Thoracic aorta (tissue), 2 donors: ENCODE results near the gene FHIP1B. TPM values are rescaled to one million over a fixed set of nuclear protein-coding genes. Genes with fewer than 3 reads are reported as not detected.

ENCODE experiments used
- ATAC-seq: fragments of 150-250 bp; one replicate; pipeline ENCODE4 v1.8.0; 2017; ENCODE audit warnings: low read depth; ENCODE audit not compliant: insufficient number of reproducible peaks, low FRiP score
- DNase-seq: peaks from one replicate; pipeline ENCODE4 v3.0.0-alpha.2; 2020; ENCODE audit warnings: low spot score
- H3K27ac ChIP-seq, 2 donors: fragments of 200-600 bp; sonication (generic); 1 replicate in 1 of 2; 2 replicates in 1 of 2; pipeline ENCODE4 v1.5.1; 2016; ENCODE audit warnings: mild to moderate bottlenecking in 2 of 2, moderate library complexity in 2 of 2
- H3K27me3 ChIP-seq: fragments of 200-600 bp; sonication (generic); replicated peaks from 2 replicates; pipeline ENCODE4 v1.6.0; 2016; ENCODE audit warnings: mild to moderate bottlenecking; ENCODE audit not compliant: insufficient read depth
- H3K36me3 ChIP-seq: fragments of 200-600 bp; sonication (generic); one replicate; pipeline ENCODE4 v1.5.1; 2016
- H3K4me1 ChIP-seq, 2 donors: fragments of 200-600 bp; sonication (generic); 1 replicate in 1 of 2; 2 replicates in 1 of 2; pipeline versions ENCODE4 v1.5.1 to v1.6.0; 2016; ENCODE audit warnings: low read depth in 2 of 2, mild to moderate bottlenecking in 1 of 2; ENCODE audit not compliant: control insufficient read depth in 1 of 2
- H3K4me3 ChIP-seq: fragments of 200-600 bp; sonication (generic); 2 replicates; pipeline ENCODE4 v1.5.1; 2016; ENCODE audit warnings: mild to moderate bottlenecking
- H3K9me3 ChIP-seq: fragments of 200-600 bp; sonication (generic); 2 replicates; pipeline ENCODE4 v1.5.1; 2016
- total RNA-seq, 2 donors: library from RNA; depleted of rRNA; stranded (reverse); fragments of >200 nt; gene quantifications; one replicate each; pipeline versions ENCODE4 v1.1.0 to v1.2.3, GENCODE V29; 2016
- TF ChIP-seq, protein P1 (sequence below): fragments of 200-600 bp; sonication (generic); IDR thresholded peaks from one replicate; pipeline ENCODE4 v1.5.1; 2019; ENCODE audit warnings: antibody characterized with exemption

FHIP1B gene
- total RNA-seq, 2 donors from 2014 or later = 53.4 to 63.2 TPM

DNA sequence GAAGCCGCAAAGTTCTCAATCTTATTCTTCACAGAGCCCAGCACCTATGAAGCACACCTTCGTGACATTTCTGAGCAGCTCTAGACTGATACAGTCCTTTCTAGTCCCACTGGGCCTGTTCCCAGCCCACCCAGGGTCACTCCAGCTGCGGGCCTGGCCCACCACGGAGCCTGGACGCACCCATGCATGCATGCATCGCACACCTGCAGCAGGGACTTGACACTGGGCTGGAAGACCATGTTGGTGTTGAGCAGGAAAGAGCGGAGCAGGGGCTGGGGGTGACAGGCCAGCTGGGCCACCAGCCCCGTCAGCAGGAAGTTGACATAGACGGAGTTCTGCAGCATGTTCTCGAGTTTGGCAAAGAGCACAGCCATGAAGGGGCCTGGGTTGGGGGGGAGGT lies 19.9 kb downstream of the FHIP1B start:
- no peak for DNase-seq
- H3K4me3 ChIP-seq = no peak overlapping the region
- TF ChIP-seq, protein P1, sequence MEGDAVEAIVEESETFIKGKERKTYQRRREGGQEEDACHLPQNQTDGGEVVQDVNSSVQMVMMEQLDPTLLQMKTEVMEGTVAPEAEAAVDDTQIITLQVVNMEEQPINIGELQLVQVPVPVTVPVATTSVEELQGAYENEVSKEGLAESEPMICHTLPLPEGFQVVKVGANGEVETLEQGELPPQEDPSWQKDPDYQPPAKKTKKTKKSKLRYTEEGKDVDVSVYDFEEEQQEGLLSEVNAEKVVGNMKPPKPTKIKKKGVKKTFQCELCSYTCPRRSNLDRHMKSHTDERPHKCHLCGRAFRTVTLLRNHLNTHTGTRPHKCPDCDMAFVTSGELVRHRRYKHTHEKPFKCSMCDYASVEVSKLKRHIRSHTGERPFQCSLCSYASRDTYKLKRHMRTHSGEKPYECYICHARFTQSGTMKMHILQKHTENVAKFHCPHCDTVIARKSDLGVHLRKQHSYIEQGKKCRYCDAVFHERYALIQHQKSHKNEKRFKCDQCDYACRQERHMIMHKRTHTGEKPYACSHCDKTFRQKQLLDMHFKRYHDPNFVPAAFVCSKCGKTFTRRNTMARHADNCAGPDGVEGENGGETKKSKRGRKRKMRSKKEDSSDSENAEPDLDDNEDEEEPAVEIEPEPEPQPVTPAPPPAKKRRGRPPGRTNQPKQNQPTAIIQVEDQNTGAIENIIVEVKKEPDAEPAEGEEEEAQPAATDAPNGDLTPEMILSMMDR = no peak
- H3K36me3 ChIP-seq = peaks cover 57% of the 10 kb centered on the region
- no peak for ATAC-seq
- no peaks in the 10 kb centered on the region for H3K27me3 ChIP-seq
- H3K9me3 ChIP-seq = no peaks in the 10 kb centered on the region
- no peaks in the 10 kb centered on the region for H3K4me1 ChIP-seq
- no peak overlapping the region for H3K27ac ChIP-seq

DNA sequence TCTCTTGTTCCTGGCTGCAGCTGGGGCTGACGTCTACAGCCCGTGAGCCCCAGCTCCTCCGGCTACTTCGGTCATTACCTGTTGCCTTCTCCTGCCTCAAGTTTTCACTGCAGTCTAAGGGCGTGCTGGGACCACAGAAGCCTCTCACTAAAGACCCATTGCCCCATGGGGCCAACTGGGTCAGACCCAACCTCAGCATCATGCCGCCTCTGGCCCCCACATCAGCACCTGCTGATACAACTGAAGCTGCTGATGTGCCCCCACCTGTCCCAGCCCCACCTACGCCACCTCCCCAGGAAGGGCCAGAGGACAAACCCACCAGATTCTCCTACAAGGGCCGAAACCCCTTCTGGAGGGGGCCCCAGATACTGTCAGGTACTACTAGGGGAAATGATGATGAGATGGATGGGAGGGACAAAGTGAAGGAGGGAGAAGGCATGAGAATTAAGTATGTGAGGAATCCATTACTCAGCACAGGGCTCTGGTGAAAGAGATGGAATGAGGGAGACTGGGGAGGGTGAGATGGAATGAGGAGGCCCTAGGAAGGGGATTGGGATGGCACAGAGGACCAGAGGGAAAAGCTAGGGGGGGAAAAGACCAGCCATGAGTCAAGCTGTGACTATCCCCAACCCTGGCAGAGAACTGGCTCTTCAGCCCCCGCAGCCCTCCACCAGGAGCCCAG lies 24.0 kb downstream of the FHIP1B start:
- Histone ChIP-seq H3K9me3 (no peaks in the 10 kb centered on the region), H3K36me3 (peaks cover 32% of the 10 kb centered on the region), H3K4me1 (no peaks in the 10 kb centered on the region), H3K27ac (no peak overlapping the region), H3K27me3 (no peaks in the 10 kb centered on the region), H3K4me3 (no peak overlapping the region)
- DNase-seq (no peak), ATAC-seq (no peak)
- TF ChIP-seq, protein P1 = no peak

DNA sequence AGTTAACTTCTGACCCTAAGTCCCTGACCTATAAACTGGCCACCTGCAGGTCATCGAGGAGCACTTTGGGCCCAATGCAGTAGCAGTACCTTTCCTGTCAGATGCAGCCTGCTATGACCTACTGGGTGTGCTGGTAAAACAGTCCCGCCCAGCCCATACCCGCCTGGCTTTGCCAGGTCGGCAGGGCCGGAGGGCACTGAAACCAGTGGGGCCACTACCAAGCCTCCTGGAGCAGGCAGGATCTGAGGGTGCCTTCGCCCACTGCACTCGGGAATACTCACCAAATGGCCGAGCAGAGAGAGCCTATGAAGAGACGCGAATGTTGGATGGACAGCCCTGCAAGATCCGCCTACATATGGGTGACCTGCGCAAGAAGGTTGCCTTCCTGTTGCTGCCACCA lies 24.6 kb downstream of the FHIP1B start:
- Histone ChIP-seq H3K4me1 (no peaks in the 10 kb centered on the region), H3K9me3 (no peaks in the 10 kb centered on the region), H3K27me3 (no peaks in the 10 kb centered on the region), H3K4me3 (no peak overlapping the region), H3K27ac (no peak overlapping the region), H3K36me3 (peaks cover 31% of the 10 kb centered on the region)
- DNase-seq (no peak), ATAC-seq (no peak)
- TF ChIP-seq, protein P1 = no peak

DNA sequence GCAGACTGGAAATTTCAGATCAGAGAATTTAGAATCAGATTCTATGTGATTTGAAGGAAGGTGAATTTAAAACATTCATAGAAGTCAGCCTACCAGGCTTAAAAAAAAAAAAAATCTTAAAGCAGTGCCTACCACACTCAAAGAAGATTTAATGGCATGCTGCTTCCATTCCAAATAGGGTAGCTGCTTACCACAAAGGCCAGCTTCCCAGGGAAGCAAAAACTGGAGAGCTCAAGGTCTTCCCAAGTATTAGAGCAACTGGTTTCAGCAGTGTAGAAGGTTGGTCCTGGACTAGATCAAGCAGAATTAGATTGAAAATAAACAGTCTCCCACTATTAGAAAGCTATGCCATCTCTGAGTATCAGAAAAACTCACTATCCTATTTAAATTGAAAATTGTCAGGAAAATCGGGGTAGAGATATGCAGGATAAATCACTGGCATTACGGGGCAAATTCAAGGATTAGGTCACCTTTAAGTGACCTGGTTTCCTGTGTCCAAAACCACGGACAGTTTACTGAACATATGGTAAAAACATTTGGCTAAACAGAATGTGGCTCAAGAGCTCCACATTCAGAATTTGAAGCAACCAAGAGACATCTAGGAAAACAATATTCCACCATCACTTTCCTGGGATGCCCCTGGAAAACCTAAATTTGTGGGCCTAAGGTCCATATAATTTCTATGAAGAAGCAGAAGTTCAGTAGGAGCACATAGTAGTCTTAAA lies 27.8 kb downstream of the FHIP1B start:
- no peak overlapping the region for H3K27ac ChIP-seq

DNA sequence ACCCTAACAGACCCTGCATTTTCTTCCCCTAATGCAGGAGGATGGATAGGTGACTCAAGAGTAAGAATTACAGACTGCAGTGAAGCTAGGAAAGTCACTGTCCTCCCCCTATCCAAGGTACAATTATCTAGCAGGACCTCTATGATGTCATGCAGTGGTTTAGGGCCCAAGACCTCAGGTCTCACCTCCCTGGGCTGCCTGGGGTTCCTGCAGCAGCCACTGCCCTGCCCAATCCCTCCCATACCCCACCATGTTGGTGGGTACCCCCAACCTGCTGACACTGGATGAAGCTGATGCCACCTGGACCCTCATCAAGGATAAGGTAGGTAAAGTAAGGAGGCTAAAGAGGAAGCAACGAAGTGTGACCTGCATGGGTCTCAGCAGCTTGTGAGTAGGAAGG lies 29.1 kb downstream of the FHIP1B start, which contains the start of gene C11orf42:
C11orf42 (plus strand) TSS at position 192 of the 400 bp plus-strand sequence; CDS start at position 251, 59 bp downstream.
- Histone ChIP-seq H3K4me1 (no peaks in the 10 kb centered on the region), H3K36me3 (peaks cover 9% of the 10 kb centered on the region), H3K27ac (no peak within 1 kb of the TSS), H3K27me3 (no peaks in the 10 kb centered on the region), H3K9me3 (no peaks in the 10 kb centered on the region), H3K4me3 (no peak within 1 kb of the TSS)
- DNase-seq (no peak), ATAC-seq (no peak)
- TF ChIP-seq, protein P1 = no peak

More for the DNA sequence above, 27.8 kb downstream of the FHIP1B start:
- ATAC-seq (no peak), DNase-seq (no peak)
- Histone ChIP-seq H3K27me3 (no peaks in the 10 kb centered on the region), H3K4me1 (no peaks in the 10 kb centered on the region), H3K4me3 (no peak overlapping the region), H3K9me3 (no peaks in the 10 kb centered on the region), H3K36me3 (peaks cover 21% of the 10 kb centered on the region)
- TF ChIP-seq, protein P1 = no peak
